Endothelial cell (in vitro differentiated cells): ENCODE measurements around the gene DLG1. TPM values are rescaled to one million over a fixed set of nuclear protein-coding genes. Genes with fewer than 3 reads are reported as not detected.
A peak's percentile ranks its signal among the peaks of the same experiment; 100 is the strongest.

Experiments used
- DNase-seq: peaks from one replicate; pipeline ENCODE4 v3.0.0; 2021; ENCODE audit warnings: low spot score
- H3K27ac Mint-ChIP-seq: one replicate; pipeline ENCODE4 v1.8.0; 2021; ENCODE audit warnings: mixed read lengths, inconsistent platforms; ENCODE audit not compliant: unreplicated experiment
- H3K27me3 Mint-ChIP-seq: one replicate; pipeline ENCODE4 v1.8.0; 2021; ENCODE audit warnings: mild to moderate bottlenecking, moderate library complexity, mixed read lengths, inconsistent platforms; ENCODE audit not compliant: unreplicated experiment
- H3K36me3 Mint-ChIP-seq: one replicate; pipeline ENCODE4 v1.8.0; 2021; ENCODE audit warnings: mild to moderate bottlenecking, low read depth, mixed read lengths, inconsistent platforms; ENCODE audit not compliant: unreplicated experiment
- H3K4me1 Mint-ChIP-seq: one replicate; pipeline ENCODE4 v1.8.0; 2021; ENCODE audit warnings: mild to moderate bottlenecking, mixed read lengths, inconsistent platforms; ENCODE audit not compliant: unreplicated experiment
- H3K4me3 Mint-ChIP-seq: one replicate; pipeline ENCODE4 v1.8.0; 2021; ENCODE audit warnings: mild to moderate bottlenecking, mixed read lengths, inconsistent platforms; ENCODE audit not compliant: unreplicated experiment
- H3K9me3 Mint-ChIP-seq: one replicate; pipeline ENCODE4 v1.8.0; 2021; ENCODE audit warnings: mixed read lengths, inconsistent platforms; ENCODE audit not compliant: unreplicated experiment
- CTCF ChIP-seq: fragments of 200-600 bp; sonication (generic); IDR thresholded peaks from one replicate; pipeline ENCODE4 v1.5.0; 2021; ENCODE audit warnings: antibody characterized with exemption; ENCODE audit not compliant: unreplicated experiment
- total RNA-seq: library from RNA; stranded (reverse); fragmentation: NEBNext Ultra II Directional; extraction: Animal tissue kit (Norgen Biotek cat#: 25700); gene quantifications from one replicate; pipeline ENCODE4 v1.2.1, GENCODE V29; 2021; ENCODE audit not compliant: unreplicated experiment

The DLG1 gene
- total RNA-seq, 1 donor from 2014 or later = 75.5 TPM

DNA sequence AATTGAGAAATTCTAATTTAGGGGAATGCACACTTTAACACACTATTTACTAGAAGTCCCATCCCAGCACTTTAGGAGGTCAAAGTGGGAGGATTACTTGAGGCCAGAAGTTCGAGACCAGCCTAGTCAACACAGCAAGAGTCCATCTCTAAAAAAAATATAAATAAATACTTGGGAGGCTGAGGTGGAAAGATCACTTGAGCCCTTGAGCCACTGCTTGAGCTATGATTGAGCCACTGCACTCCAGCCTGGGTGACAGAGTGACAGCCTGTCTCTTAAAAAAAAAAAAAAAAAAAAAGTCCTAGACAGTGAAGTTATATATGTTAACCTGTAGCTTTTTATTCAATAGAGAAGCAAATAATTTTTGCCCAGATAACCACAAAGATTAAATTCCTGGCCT lies 69.2 kb downstream of the DLG1 start:
- no peak for DNase-seq
- H3K4me1 Mint-ChIP-seq = no peaks in the 10 kb centered on the region
- H3K4me3 Mint-ChIP-seq = no peak overlapping the region
- H3K9me3 Mint-ChIP-seq = no peaks in the 10 kb centered on the region
- H3K27me3 Mint-ChIP-seq = no peaks in the 10 kb centered on the region
- no peaks in the 10 kb centered on the region for H3K36me3 Mint-ChIP-seq
- TF ChIP-seq CTCF = no peak
- H3K27ac Mint-ChIP-seq = no peak overlapping the region

DNA sequence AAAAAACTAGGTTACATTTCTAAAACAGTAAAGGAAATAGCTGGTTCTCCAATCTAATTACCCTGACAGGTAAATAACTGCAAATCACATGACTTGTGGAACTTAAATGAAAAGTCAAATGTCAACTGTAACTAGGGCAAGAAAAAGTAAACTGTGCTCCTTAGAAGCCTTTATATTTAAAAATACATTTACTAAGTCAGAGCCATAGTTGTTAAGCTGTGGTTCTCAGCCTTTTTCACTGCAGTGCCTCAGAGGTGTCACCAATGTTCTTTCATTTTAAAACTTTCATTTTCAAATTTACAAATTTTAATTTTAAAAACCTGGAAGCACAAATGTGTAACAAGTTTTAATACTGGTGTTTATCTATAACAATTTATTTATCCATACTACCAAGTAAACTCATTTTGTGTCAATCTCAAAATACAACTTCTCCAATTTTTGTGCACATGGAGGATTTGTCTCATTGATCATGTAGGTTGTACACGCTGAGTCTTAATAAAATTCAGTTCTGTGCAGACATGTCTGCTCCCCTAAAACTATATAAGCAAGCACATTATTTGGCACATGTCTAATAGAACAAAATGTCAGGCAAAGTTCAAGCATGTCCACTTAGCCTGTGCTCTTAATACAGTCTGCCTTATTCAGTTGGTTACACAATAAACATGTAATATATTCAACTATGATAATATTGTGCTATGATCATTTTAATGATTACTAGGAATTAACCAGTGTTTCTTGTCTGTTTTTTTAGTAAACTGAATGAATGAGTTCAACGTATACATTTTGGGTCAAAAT lies 70.4 kb downstream of the DLG1 start:
- Mint-ChIP-seq H3K4me3 (no peak overlapping the region), H3K36me3 (no peaks in the 10 kb centered on the region), H3K27ac (no peak overlapping the region), H3K9me3 (no peaks in the 10 kb centered on the region), H3K27me3 (no peaks in the 10 kb centered on the region), H3K4me1 (peaks cover 2% of the 10 kb centered on the region)
- no peak for TF ChIP-seq CTCF
- DNase-seq = no peak

- H3K27ac Mint-ChIP-seq = no peak overlapping the region
- no peak for DNase-seq
- H3K36me3 Mint-ChIP-seq = no peaks in the 10 kb centered on the region
- TF ChIP-seq CTCF = no peak
- H3K9me3 Mint-ChIP-seq = no peaks in the 10 kb centered on the region
- peaks cover 4% of the 10 kb centered on the region for H3K4me1 Mint-ChIP-seq
- no peaks in the 10 kb centered on the region for H3K27me3 Mint-ChIP-seq
- no peak overlapping the region for H3K4me3 Mint-ChIP-seq
These were observed 72.2 kb downstream of the DLG1 start for GRCh38 chr3:197226179-197226578.

DNA sequence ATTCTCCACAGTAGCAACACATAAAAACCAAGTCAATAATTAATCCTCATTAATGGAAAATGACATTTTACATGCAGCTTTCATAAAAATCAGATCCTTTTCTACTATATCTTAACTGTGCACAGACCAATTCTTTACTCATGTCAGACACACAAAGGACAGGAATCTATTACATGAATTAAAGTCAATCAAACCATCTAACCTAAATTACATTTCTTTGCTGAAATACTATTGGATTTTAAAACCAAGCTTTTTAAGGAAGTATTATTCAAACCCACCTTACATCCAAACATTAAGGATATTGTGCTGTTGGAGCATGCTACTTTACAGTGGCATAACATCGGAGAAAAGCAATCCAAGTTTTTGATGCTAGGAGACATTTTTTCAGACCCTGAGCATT lies 72.8 kb downstream of the DLG1 start:
- Mint-ChIP-seq H3K4me3 (no peak overlapping the region), H3K9me3 (no peaks in the 10 kb centered on the region), H3K27me3 (no peaks in the 10 kb centered on the region), H3K36me3 (no peaks in the 10 kb centered on the region), H3K27ac (no peak overlapping the region), H3K4me1 (peaks cover 4% of the 10 kb centered on the region)
- no peak for DNase-seq
- no peak for TF ChIP-seq CTCF

- Mint-ChIP-seq H3K4me1 (peaks cover 10% of the 10 kb centered on the region), H3K4me3 (no peak overlapping the region), H3K9me3 (no peaks in the 10 kb centered on the region), H3K36me3 (no peaks in the 10 kb centered on the region), H3K27me3 (no peaks in the 10 kb centered on the region), H3K27ac (no peak overlapping the region)
- TF ChIP-seq CTCF = peak; percentile 56
- no peak for DNase-seq
These were observed 74.4 kb downstream of the DLG1 start for GRCh38 chr3:197224034-197224444.
